ENCODE data around the gene RIF1. TPM values are rescaled to one million over a fixed set of nuclear protein-coding genes. Genes with fewer than 3 reads are reported as not detected.

RIF1 gene
- total RNA-seq, 1 experiment from 2014 or later, result 37.1 TPM

DNA sequence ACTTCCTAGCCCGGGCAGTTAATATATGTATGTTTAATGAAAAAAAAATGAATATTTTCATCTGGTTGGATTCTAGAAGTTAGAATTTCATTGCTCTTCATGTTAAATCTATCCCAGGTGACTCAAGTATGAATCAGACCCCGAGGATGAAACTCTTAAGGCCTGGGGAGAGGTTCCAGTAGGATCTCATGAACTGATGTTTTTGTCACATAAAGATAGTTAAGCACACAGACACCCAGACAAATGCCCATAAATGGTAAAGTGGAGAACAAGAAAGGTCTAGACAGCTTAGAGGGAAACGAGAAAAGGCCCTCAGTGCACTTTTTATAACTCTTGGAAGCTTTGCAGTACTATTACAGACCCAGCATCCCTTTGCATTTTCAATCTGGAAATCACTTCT, 114.1 kb downstream of the RIF1 start:
- POLR2A ChIA-PET (ENCODE audit: unreplicated experiment), result no interaction called here
- peak; percentile 55 for DNase-seq

DNA sequence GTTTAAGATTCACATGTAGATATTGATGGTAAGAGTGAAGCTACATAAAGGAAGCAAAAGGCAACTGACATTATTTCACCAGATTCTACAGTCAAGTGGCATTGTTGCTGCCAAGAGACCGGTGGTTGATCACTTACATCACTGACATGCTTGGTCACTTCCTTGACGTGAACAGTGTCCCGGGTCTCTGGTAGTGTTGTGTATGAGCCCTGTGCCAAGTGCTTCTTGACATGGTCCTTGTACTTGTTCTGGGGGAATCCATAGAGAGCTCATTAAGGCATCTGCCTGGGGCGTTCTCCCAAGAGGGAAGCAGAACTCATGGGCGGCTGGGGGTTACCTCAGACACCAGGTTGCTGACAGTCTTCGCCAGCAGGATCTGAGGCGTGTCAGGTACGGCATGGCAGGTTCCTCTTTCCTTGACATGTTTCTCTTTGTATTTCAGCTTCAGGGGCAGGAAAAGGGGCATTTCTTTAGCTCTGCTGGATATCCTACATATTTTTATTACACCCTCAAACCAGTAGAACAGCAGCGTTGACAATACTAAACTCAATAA, 116.2 kb downstream of the RIF1 start:
- no peaks in the 10 kb centered on the region for H4K20me1 ChIP-seq (ENCODE audit: low read length)
- no peak overlapping the region for H3K4me3 ChIP-seq (ENCODE audit: low read length)
- H3K4me2 ChIP-seq (ENCODE audit: low read length), result no peak overlapping the region
- no peak overlapping the region for H3K9ac ChIP-seq (ENCODE audit: low read length)
- no peak for DNase-seq
- TF ChIP-seq EZH2phosphoT487 (IDR thresholded peaks at IDR 0.05; ENCODE audit: borderline replicate concordance, low read length), result no peak
- no peak for TF ChIP-seq EZH2 (IDR thresholded peaks at IDR 0.05; ENCODE audit: low read length, unreplicated experiment)
- TF ChIP-seq, protein P1, sequence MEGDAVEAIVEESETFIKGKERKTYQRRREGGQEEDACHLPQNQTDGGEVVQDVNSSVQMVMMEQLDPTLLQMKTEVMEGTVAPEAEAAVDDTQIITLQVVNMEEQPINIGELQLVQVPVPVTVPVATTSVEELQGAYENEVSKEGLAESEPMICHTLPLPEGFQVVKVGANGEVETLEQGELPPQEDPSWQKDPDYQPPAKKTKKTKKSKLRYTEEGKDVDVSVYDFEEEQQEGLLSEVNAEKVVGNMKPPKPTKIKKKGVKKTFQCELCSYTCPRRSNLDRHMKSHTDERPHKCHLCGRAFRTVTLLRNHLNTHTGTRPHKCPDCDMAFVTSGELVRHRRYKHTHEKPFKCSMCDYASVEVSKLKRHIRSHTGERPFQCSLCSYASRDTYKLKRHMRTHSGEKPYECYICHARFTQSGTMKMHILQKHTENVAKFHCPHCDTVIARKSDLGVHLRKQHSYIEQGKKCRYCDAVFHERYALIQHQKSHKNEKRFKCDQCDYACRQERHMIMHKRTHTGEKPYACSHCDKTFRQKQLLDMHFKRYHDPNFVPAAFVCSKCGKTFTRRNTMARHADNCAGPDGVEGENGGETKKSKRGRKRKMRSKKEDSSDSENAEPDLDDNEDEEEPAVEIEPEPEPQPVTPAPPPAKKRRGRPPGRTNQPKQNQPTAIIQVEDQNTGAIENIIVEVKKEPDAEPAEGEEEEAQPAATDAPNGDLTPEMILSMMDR (conservative IDR thresholded peaks at IDR 0.05; ENCODE audit: low read depth, low read length), result no peak
- H3K79me2 ChIP-seq (ENCODE audit: low read length), result no peaks in the 10 kb centered on the region
- no peak for ATAC-seq
- H3K36me3 ChIP-seq (ENCODE audit: low read depth, low read length), result no peaks in the 10 kb centered on the region
- H2AFZ ChIP-seq (ENCODE audit: low read length), result no peak overlapping the region
- H3F3A ChIP-seq (ENCODE audit: low read length, unreplicated experiment), result no peaks in the 10 kb centered on the region
- CTCF ChIA-PET, result no interaction called here
- POLR2A ChIA-PET (ENCODE audit: unreplicated experiment), result no interaction called here
- no peaks in the 10 kb centered on the region for H3K9me3 ChIP-seq (ENCODE audit: low read length)
- H3K27me3 ChIP-seq (ENCODE audit: low read length), result no peaks in the 10 kb centered on the region
- intact Hi-C loops (cut with micrococcal nuclease), result no loop called here
- no peak overlapping the region for H3K27ac ChIP-seq (ENCODE audit: low read length)
- no TSS peak for BruUV-seq (replicated peaks)
- peaks cover 5% of the 10 kb centered on the region; the same call in 1 of the 2 replicates for H3K4me1 ChIP-seq (ENCODE audit: insufficient read depth, low read length)
- no peaks in the 10 kb centered on the region for H3K9me2 ChIP-seq (replicated peaks; ENCODE audit: low read length)

More for the DNA sequence above, 114.1 kb downstream of the RIF1 start:
- H3K9me3 ChIP-seq (ENCODE audit: low read length), result no peaks in the 10 kb centered on the region
- H3K36me3 ChIP-seq (ENCODE audit: low read depth, low read length), result no peaks in the 10 kb centered on the region
- H3K27ac ChIP-seq (ENCODE audit: low read length), result no peak overlapping the region
- intact Hi-C loops (cut with micrococcal nuclease), result no loop called here
- no peak overlapping the region for H3K9ac ChIP-seq (ENCODE audit: low read length)
- ATAC-seq, result peak; percentile 90
- TF ChIP-seq EZH2 (IDR thresholded peaks at IDR 0.05; ENCODE audit: low read length, unreplicated experiment), result no peak
- TF ChIP-seq EZH2phosphoT487 (IDR thresholded peaks at IDR 0.05; ENCODE audit: borderline replicate concordance, low read length), result no peak
- TF ChIP-seq, protein P1 (conservative IDR thresholded peaks at IDR 0.05; ENCODE audit: low read depth, low read length), result no peak
- H3K4me3 ChIP-seq (ENCODE audit: low read length), result no peak overlapping the region
- CTCF ChIA-PET, result no interaction called here
- H3K79me2 ChIP-seq (ENCODE audit: low read length), result no peaks in the 10 kb centered on the region
- no peaks in the 10 kb centered on the region for H3K9me2 ChIP-seq (replicated peaks; ENCODE audit: low read length)
- H3K4me2 ChIP-seq (ENCODE audit: low read length), result no peak overlapping the region
- no TSS peak for BruUV-seq (replicated peaks)
- no peaks in the 10 kb centered on the region for H3F3A ChIP-seq (ENCODE audit: low read length, unreplicated experiment)
- H3K27me3 ChIP-seq (ENCODE audit: low read length), result no peaks in the 10 kb centered on the region
- no peaks in the 10 kb centered on the region for H4K20me1 ChIP-seq (ENCODE audit: low read length)
- no peak overlapping the region for H2AFZ ChIP-seq (ENCODE audit: low read length)
- H3K4me1 ChIP-seq (ENCODE audit: insufficient read depth, low read length), result peaks cover 5% of the 10 kb centered on the region; the same call in 1 of the 2 replicates

DNA sequence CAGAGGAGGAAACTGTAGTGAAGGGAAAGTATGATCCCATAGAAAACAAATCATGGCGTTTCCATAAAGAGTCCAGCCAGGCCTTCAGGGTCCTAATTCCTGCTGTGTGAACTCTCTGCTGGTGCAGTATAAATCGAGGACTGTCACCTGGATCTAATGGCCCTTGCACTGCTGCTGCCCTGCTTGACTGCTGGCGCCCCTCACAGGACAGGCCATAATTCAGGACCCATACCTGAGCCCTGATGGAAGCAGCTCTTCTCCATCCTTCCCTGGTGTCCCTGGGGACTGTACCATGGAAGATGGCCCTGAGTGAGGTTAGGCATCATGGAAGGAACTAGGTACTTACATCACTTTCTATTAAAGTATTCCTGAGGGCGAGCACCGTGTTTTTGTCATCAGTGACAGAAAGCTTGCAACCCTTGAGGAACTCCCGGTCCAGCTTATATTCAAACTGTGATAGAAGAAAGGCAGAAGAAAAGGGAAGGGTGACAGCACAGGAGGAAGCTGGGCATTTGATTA, 116.9 kb downstream of the RIF1 start:
- ChIA-PET POLR2A (ENCODE audit: unreplicated experiment) (no interaction called here), CTCF (no interaction called here)
- Histone ChIP-seq H3K4me1 (ENCODE audit: insufficient read depth, low read length) (peaks cover 5% of the 10 kb centered on the region; the same call in 1 of the 2 replicates), H3K9ac (ENCODE audit: low read length) (no peak overlapping the region), H3F3A (ENCODE audit: low read length, unreplicated experiment) (no peaks in the 10 kb centered on the region), H4K20me1 (ENCODE audit: low read length) (no peaks in the 10 kb centered on the region), H3K27me3 (ENCODE audit: low read length) (no peaks in the 10 kb centered on the region), H3K4me2 (ENCODE audit: low read length) (no peak overlapping the region), H3K9me3 (ENCODE audit: low read length) (no peaks in the 10 kb centered on the region), H3K36me3 (ENCODE audit: low read depth, low read length) (no peaks in the 10 kb centered on the region), H3K4me3 (ENCODE audit: low read length) (no peak overlapping the region), H3K27ac (ENCODE audit: low read length) (no peak overlapping the region), H2AFZ (ENCODE audit: low read length) (no peak overlapping the region), H3K9me2 (replicated peaks; ENCODE audit: low read length) (no peaks in the 10 kb centered on the region), H3K79me2 (ENCODE audit: low read length) (no peaks in the 10 kb centered on the region)
- DNase-seq (no peak), ATAC-seq (no peak)
- TF ChIP-seq, protein P1 (conservative IDR thresholded peaks at IDR 0.05; ENCODE audit: low read depth, low read length), result no peak
- TF ChIP-seq EZH2 (IDR thresholded peaks at IDR 0.05; ENCODE audit: low read length, unreplicated experiment) (no peak), EZH2phosphoT487 (IDR thresholded peaks at IDR 0.05; ENCODE audit: borderline replicate concordance, low read length) (no peak)
- intact Hi-C loops (cut with micrococcal nuclease), result no loop called here
- BruUV-seq (replicated peaks), result no TSS peak

All from PC-3 (cell line).